Neutrophil (primary cell): ENCODE measurements around the gene ATG2A.
A peak's percentile ranks its signal among the peaks of the same experiment; 100 is the strongest.

Source experiments
- H3K27ac ChIP-seq: fragments of 200-600 bp; sonication (generic); 2 replicates; pipeline ENCODE4 v1.5.1; 2016; ENCODE audit warnings: mild to moderate bottlenecking, moderate library complexity
- H3K27me3 ChIP-seq: fragments of 200-600 bp; sonication (generic); 2 replicates; pipeline ENCODE4 v1.6.0; 2016; ENCODE audit warnings: mild to moderate bottlenecking
- H3K36me3 ChIP-seq: fragments of 200-600 bp; sonication (generic); 2 replicates; pipeline ENCODE4 v1.5.1; 2017
- H3K4me1 ChIP-seq, 2 experiments: fragments of 200-600 bp in 1 of 2; sonication (generic) in 1 of 2; 1 replicate in 1 of 2; 2 replicates in 1 of 2; pipeline versions ENCODE4 v1.5.1 to v1.6.1; 2013 to 2016; ENCODE audit warnings: low read depth in 1 of 2, low read length in 1 of 2, mild to moderate bottlenecking in 1 of 2, moderate library complexity in 1 of 2; ENCODE audit not compliant: control insufficient read depth in 1 of 2, insufficient read depth in 1 of 2
- H3K4me3 ChIP-seq, 2 experiments: fragments of 200-600 bp in 1 of 2; sonication (generic) in 1 of 2; 1 replicate in 1 of 2; 2 replicates in 1 of 2; pipeline ENCODE4 v1.5.1; 2013 to 2016; ENCODE audit warnings: low read depth in 1 of 2, low read length in 1 of 2, mild to moderate bottlenecking in 1 of 2, moderate library complexity in 1 of 2
- H3K9me3 ChIP-seq: fragments of 200-600 bp; sonication (generic); 2 replicates; pipeline ENCODE4 v1.5.1; 2016
- TF ChIP-seq, protein P1 (sequence below): fragments of 200-600 bp; sonication (generic); IDR thresholded peaks from 2 replicates; pipeline ENCODE4 v1.5.1; 2016; ENCODE audit warnings: antibody characterized with exemption

Gene ATG2A

DNA sequence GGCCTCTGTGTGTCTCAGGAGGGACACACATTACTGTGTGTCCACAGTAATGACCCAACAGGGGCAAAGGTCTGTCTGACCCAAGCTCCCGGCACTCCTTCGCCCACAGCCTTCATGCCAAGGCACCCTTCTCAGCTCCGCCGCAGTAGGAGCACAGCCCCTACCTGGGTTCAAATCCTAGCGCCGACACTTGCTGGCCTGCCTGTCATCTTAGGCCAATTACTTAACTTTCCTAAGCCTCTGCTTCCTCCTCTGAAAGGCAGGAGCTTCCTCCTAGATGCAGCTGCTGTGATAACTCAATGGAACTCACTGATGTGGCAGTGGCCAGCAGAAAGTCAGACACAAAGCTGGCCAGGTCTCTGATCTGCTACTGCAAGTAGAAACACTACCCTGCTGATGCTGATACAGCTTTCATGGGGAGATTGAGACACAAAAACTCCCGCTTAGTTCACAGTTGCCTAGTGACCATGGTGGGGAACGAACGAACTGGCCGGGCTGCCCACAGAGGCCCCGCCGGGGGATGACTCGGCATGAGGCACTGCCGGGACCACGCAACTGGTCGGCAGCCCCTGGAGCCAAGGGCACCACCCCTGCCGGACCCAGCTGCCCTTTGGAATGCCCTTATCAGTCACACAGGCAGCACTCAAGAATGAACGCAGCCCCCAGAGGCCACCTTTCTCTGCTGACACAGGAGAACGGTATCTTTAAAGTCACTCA, 46.7 kb downstream of the ATG2A start:
- peaks cover 59% of the 10 kb centered on the region for H3K36me3 ChIP-seq
- H3K9me3 ChIP-seq = no peaks in the 10 kb centered on the region
- peaks cover 97% of the 10 kb centered on the region in 2 experiments for H3K4me1 ChIP-seq
- H3K4me3 ChIP-seq = peak overlapping the region; percentile 65 to 78
- TF ChIP-seq, protein P1, sequence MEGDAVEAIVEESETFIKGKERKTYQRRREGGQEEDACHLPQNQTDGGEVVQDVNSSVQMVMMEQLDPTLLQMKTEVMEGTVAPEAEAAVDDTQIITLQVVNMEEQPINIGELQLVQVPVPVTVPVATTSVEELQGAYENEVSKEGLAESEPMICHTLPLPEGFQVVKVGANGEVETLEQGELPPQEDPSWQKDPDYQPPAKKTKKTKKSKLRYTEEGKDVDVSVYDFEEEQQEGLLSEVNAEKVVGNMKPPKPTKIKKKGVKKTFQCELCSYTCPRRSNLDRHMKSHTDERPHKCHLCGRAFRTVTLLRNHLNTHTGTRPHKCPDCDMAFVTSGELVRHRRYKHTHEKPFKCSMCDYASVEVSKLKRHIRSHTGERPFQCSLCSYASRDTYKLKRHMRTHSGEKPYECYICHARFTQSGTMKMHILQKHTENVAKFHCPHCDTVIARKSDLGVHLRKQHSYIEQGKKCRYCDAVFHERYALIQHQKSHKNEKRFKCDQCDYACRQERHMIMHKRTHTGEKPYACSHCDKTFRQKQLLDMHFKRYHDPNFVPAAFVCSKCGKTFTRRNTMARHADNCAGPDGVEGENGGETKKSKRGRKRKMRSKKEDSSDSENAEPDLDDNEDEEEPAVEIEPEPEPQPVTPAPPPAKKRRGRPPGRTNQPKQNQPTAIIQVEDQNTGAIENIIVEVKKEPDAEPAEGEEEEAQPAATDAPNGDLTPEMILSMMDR = no peak
- H3K27me3 ChIP-seq = no peaks in the 10 kb centered on the region
- peak overlapping the region; percentile 99 for H3K27ac ChIP-seq

DNA sequence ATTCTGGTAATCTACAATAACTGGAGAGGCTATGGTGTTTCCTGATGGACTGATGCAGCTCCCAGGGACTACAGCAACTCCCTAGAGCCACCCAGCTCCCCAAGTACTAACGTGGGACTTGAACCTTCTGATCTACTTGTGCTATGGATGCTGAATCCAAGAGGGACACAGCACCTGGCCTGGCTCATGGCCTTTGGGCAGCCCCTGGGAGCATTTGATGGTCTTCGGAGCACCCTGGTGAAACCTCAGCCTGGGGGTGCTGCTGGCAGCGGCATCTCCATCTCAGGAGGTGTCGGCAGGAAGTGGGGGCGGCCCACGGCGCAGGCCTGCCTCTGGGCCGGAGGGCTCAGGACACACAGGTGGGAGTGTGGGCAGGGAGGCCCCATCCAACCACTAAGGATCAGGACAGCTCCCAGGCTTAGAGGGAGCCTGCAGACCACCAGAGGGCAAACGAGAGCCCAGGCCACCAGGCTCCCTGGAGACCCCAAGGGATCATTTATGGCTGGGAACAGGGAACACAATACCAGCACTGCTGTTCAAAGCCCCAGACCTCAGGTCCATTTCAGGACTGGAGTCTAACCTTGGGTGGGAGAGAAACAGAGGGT, 47.3 kb downstream of the ATG2A start:
- peak overlapping the region; percentile 99 for H3K27ac ChIP-seq
- H3K27me3 ChIP-seq = no peaks in the 10 kb centered on the region
- peaks cover 97% of the 10 kb centered on the region in 2 experiments for H3K4me1 ChIP-seq
- H3K4me3 ChIP-seq = peak overlapping the region; percentile 65 to 78
- peaks cover 53% of the 10 kb centered on the region for H3K36me3 ChIP-seq
- no peaks in the 10 kb centered on the region for H3K9me3 ChIP-seq
- TF ChIP-seq, protein P1 = no peak

DNA sequence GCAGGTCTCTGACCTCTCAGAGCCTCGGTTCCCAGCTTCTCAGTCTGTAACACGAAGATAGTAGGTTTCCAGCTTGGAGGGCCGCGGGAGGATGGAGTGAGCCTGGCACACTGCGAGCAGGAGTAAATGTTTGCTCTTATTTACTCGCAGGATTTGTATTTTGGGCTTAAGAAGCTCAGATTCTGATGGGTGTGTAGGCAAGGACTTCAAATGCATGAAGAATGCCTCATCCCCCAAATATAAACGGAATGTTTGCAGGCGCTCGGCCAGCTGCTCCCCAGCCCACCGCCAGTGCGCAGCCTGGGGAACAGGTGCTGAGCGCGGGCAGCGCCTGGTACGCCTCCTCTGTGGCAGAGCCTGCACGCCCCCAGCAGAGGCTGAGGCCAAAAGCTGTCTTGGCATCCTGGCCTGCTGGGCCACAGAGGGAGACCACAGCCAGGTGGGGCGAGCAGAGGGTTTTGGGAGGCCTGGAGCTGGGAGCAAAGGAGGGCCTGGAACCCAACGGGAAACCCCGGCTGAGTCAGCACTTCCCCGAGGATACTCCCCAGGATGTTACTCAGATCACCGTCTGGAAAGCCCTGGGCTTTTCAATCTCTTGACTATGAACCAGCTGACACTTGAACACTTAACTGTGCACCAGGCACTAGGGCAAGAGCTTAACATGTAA, 48.0 kb downstream of the ATG2A start:
- TF ChIP-seq, protein P1 = no peak
- Histone ChIP-seq H3K4me1 (peaks cover 97 to 98% of the 10 kb centered on the region in 2 experiments), H3K4me3 (peak overlapping the region; percentile 65 to 78), H3K27me3 (no peaks in the 10 kb centered on the region), H3K36me3 (peaks cover 53% of the 10 kb centered on the region), H3K27ac (peak overlapping the region; percentile 99), H3K9me3 (no peaks in the 10 kb centered on the region)

DNA sequence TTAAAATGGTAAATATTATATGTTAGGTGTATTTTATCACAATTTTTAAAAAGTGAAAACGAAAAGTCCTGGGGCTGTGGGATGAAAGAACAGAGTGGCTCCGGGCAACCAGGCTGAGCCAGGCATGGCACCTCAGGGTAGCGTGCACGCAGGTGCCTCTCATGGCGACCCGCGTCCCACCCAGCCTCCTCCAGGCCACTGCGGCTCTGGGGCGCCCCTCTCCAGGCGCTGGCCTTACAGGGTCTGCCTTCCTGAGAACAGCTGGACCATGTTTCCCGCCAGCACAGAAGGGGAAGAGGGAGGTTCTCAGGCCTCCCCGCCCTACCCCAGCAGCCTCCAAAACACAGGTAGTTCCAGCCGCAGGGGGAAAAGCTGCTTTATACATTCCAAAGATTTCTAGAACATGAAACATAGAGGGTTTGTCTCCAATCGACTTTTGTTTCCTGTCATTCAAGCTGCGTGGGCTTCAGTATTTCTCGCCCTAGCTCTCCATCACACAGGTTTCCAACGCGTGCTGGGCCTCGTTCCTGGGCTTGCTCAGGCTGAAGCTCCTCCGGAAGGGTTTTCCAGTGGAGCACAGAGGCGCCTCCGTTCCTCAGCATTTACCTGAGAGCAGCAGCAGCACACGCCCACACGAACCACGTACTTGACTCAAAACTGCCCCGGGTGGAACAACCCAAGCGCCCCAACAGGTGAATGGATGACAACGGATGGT, 49.1 kb downstream of the ATG2A start:
- Histone ChIP-seq H3K36me3 (peaks cover 50% of the 10 kb centered on the region), H3K27ac (peak overlapping the region; percentile 99), H3K4me3 (no peak overlapping the region), H3K27me3 (no peaks in the 10 kb centered on the region), H3K4me1 (peaks cover 97 to 98% of the 10 kb centered on the region in 2 experiments), H3K9me3 (no peaks in the 10 kb centered on the region)
- TF ChIP-seq, protein P1 = no peak

DNA sequence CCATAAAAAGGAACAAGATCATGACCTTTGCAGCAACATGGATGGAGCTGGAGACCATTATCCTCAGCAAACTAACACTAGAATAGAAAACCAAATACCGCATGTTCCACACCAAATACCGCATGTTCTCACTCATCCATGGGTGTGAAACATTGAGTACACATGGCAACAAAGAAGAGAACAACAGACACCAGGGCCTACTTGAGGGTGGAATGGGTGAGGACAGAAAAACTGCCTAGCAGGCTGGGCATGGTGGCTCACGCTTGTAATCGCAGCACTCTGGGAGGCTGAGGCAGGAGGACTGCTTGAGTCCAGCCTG, 50.9 kb downstream of the ATG2A start:
- H3K27ac ChIP-seq = peak overlapping the region; percentile 99
- no peaks in the 10 kb centered on the region for H3K9me3 ChIP-seq
- H3K4me3 ChIP-seq = no peak overlapping the region
- TF ChIP-seq, protein P1 = no peak
- H3K27me3 ChIP-seq = no peaks in the 10 kb centered on the region
- H3K36me3 ChIP-seq = peaks cover 33% of the 10 kb centered on the region
- H3K4me1 ChIP-seq = peaks cover 97 to 98% of the 10 kb centered on the region in 2 experiments
